WTC11 (cell line): ENCODE data around the gene KDM4C. TPM values are rescaled to one million over a fixed set of nuclear protein-coding genes. Genes with fewer than 3 reads are reported as not detected.

ENCODE experiments used
- ATAC-seq: fragments of 200-7000 bp; cut with Tn5 transposase; 2 replicates; pipeline ENCODE4 v1.10.0; 2021; ENCODE audit warnings: mild to moderate bottlenecking, moderate library complexity
- CTCF ChIA-PET: fragments of 300-600 bp; sonication (Branson Sonifier 250); formaldehyde crosslinking; loops from one replicate; lab custom pipeline; 2021; ENCODE audit warnings: antibody characterized with exemption; lab: Charles Lee
- POLR2A ChIA-PET: fragments of 350-600 bp; sonication (Branson Sonifier 250); formaldehyde crosslinking; loops from one replicate; lab custom pipeline; 2021; ENCODE audit warnings: antibody characterized with exemption; lab: Charles Lee
- DNase-seq: peaks from one replicate; pipeline ENCODE4 v3.0.0; 2021; ENCODE audit warnings: low spot score
- H3K27ac Mint-ChIP-seq: 2 replicates; pipeline ENCODE4 v1.8.0; 2021; ENCODE audit warnings: mixed read lengths
- H3K27me3 Mint-ChIP-seq: 2 replicates; pipeline ENCODE4 v1.8.0; 2021; ENCODE audit warnings: low read depth, mild to moderate bottlenecking, moderate library complexity, mixed read lengths
- H3K36me3 Mint-ChIP-seq: 2 replicates; pipeline ENCODE4 v1.8.0; 2021; ENCODE audit warnings: mixed read lengths
- H3K4me1 Mint-ChIP-seq: 2 replicates; pipeline ENCODE4 v1.8.0; 2022; ENCODE audit warnings: mixed read lengths
- H3K4me3 Mint-ChIP-seq: 2 replicates; pipeline ENCODE4 v1.8.0; 2021; ENCODE audit warnings: mild to moderate bottlenecking, moderate library complexity, mixed read lengths
- H3K9me3 Mint-ChIP-seq: 2 replicates; pipeline ENCODE4 v1.8.0; 2021; ENCODE audit warnings: mixed read lengths
- ATF1 ChIP-seq: sonication (generic); formaldehyde crosslinking; IDR thresholded peaks from 2 replicates; pipeline ENCODE4 v1.8.1; 2023; ENCODE audit warnings: mild to moderate bottlenecking, moderate library complexity, missing genetic modification reagents
- GABPB1 ChIP-seq: sonication (generic); formaldehyde crosslinking; IDR thresholded peaks from 2 replicates; pipeline ENCODE4 v1.8.1; 2023; ENCODE audit warnings: mild to moderate bottlenecking, missing genetic modification reagents
- GRHL2 ChIP-seq: fragments of 250-450 bp; sonication (Bioruptor Pico); IDR thresholded peaks from 2 replicates; pipeline ENCODE4 v1.8.0; 2022; ENCODE audit warnings: mild to moderate bottlenecking, moderate library complexity; ENCODE audit not compliant: insufficient replicate concordance, severe bottlenecking
- GTF2I ChIP-seq: fragments of 250-450 bp; sonication (Bioruptor Pico); conservative IDR thresholded peaks from 2 replicates; pipeline ENCODE4 v1.4.0; 2021; ENCODE audit warnings: mild to moderate bottlenecking
- IRF1 ChIP-seq: sonication (generic); formaldehyde crosslinking; IDR thresholded peaks from 2 replicates; pipeline ENCODE4 v1.8.0; 2023; ENCODE audit warnings: missing genetic modification reagents
- IRF2 ChIP-seq: sonication (generic); formaldehyde crosslinking; IDR thresholded peaks from 2 replicates; pipeline ENCODE4 v1.8.0; 2022; ENCODE audit warnings: low read depth, missing genetic modification reagents, borderline replicate concordance
- JUN ChIP-seq: sonication (generic); formaldehyde crosslinking; IDR thresholded peaks from 2 replicates; pipeline ENCODE4 v1.8.0; 2023; ENCODE audit warnings: mild to moderate bottlenecking, missing genetic modification reagents
- OVOL2 ChIP-seq: fragments of 250-450 bp; sonication (Bioruptor Pico); IDR thresholded peaks from 2 replicates; pipeline ENCODE4 v1.9.0; 2021; ENCODE audit warnings: mild to moderate bottlenecking, borderline replicate concordance
- RELA ChIP-seq: sonication (generic); formaldehyde crosslinking; IDR thresholded peaks from 2 replicates; pipeline ENCODE4 v1.8.1; 2022; ENCODE audit warnings: missing genetic modification reagents, mild to moderate bottlenecking, borderline replicate concordance
- TEAD1 ChIP-seq: sonication (generic); formaldehyde crosslinking; IDR thresholded peaks from 2 replicates; pipeline ENCODE4 v1.8.0; 2022; ENCODE audit warnings: mild to moderate bottlenecking, missing genetic modification reagents
- TEAD4 ChIP-seq: sonication (generic); formaldehyde crosslinking; IDR thresholded peaks from 2 replicates; pipeline ENCODE4 v1.8.0; 2022; ENCODE audit warnings: mild to moderate bottlenecking, missing genetic modification reagents
- ZNF219 ChIP-seq: sonication (generic); formaldehyde crosslinking; IDR thresholded peaks from 2 replicates; pipeline ENCODE4 v1.8.0; 2023; ENCODE audit warnings: missing genetic modification reagents, mild to moderate bottlenecking, borderline replicate concordance
- ZNF532 ChIP-seq: fragments of 250-450 bp; sonication (Bioruptor Pico); IDR thresholded peaks from 2 replicates; pipeline ENCODE4 v1.9.0; 2021; ENCODE audit warnings: mild to moderate bottlenecking, borderline replicate concordance
- total RNA-seq: library from RNA; stranded (reverse); gene quantifications from 3 replicates; pipeline ENCODE4 v1.2.3, GENCODE V29; 2021
- TF ChIP-seq, protein P1 (sequence below): sonication (generic); formaldehyde crosslinking; IDR thresholded peaks from 2 replicates; pipeline ENCODE4 v1.8.1; 2023; ENCODE audit warnings: mild to moderate bottlenecking, missing genetic modification reagents, moderate library complexity
- TF ChIP-seq, protein P2 (sequence below): sonication (generic); formaldehyde crosslinking; IDR thresholded peaks from 2 replicates; pipeline ENCODE4 v1.8.1; 2023; ENCODE audit warnings: mild to moderate bottlenecking, missing genetic modification reagents, moderate library complexity
- TF ChIP-seq, protein P3 (sequence below): sonication (generic); formaldehyde crosslinking; IDR thresholded peaks from 2 replicates; pipeline ENCODE4 v1.8.0; 2023; ENCODE audit warnings: mild to moderate bottlenecking, missing genetic modification reagents
- TF ChIP-seq, protein P4 (sequence below): fragments of 250-450 bp; sonication (Bioruptor Pico); conservative IDR thresholded peaks from 2 replicates; pipeline ENCODE4 v1.9.0; 2021; ENCODE audit warnings: mild to moderate bottlenecking
- TF ChIP-seq, protein P5 (sequence below): sonication (generic); formaldehyde crosslinking; IDR thresholded peaks from 2 replicates; pipeline ENCODE4 v1.8.0; 2022; ENCODE audit warnings: mild to moderate bottlenecking, missing genetic modification reagents
- TF ChIP-seq, protein P6 (sequence below): sonication (generic); formaldehyde crosslinking; IDR thresholded peaks from 2 replicates; pipeline ENCODE4 v1.8.1; 2023; ENCODE audit warnings: mild to moderate bottlenecking, moderate library complexity, missing genetic modification reagents

Gene KDM4C
- total RNA-seq, 1 experiment from 2014 or later, result 29.2 TPM

DNA sequence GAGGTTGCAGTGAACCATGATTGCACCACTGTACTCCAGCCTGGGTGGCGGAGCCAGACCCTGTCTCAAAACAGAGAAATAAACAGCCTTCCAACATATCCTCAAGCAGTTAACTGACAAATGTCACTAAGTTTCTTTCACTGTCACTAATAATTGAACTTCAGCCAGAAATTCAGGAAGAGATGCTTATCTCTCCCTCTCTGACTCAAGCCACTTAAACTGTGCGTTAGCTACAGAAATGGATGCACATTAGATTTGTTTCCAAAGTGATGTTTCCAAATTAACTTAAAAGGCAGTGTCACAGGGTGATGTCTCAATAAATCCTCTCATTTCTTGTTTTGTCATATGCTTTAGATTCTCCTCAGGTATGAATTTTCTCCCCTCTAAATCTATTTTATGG lies 164.9 kb downstream of the KDM4C start (continued):
- TF ChIP-seq, protein P1, sequence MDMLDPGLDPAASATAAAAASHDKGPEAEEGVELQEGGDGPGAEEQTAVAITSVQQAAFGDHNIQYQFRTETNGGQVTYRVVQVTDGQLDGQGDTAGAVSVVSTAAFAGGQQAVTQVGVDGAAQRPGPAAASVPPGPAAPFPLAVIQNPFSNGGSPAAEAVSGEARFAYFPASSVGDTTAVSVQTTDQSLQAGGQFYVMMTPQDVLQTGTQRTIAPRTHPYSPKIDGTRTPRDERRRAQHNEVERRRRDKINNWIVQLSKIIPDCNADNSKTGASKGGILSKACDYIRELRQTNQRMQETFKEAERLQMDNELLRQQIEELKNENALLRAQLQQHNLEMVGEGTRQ, result no peak
- TF ChIP-seq ZNF219 (CRISPR knock-in tag), result no peak
- TF ChIP-seq, protein P2, sequence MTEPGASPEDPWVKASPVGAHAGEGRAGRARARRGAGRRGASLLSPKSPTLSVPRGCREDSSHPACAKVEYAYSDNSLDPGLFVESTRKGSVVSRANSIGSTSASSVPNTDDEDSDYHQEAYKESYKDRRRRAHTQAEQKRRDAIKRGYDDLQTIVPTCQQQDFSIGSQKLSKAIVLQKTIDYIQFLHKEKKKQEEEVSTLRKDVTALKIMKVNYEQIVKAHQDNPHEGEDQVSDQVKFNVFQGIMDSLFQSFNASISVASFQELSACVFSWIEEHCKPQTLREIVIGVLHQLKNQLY (CRISPR knock-in tag), result no peak
- TF ChIP-seq, protein P3, sequence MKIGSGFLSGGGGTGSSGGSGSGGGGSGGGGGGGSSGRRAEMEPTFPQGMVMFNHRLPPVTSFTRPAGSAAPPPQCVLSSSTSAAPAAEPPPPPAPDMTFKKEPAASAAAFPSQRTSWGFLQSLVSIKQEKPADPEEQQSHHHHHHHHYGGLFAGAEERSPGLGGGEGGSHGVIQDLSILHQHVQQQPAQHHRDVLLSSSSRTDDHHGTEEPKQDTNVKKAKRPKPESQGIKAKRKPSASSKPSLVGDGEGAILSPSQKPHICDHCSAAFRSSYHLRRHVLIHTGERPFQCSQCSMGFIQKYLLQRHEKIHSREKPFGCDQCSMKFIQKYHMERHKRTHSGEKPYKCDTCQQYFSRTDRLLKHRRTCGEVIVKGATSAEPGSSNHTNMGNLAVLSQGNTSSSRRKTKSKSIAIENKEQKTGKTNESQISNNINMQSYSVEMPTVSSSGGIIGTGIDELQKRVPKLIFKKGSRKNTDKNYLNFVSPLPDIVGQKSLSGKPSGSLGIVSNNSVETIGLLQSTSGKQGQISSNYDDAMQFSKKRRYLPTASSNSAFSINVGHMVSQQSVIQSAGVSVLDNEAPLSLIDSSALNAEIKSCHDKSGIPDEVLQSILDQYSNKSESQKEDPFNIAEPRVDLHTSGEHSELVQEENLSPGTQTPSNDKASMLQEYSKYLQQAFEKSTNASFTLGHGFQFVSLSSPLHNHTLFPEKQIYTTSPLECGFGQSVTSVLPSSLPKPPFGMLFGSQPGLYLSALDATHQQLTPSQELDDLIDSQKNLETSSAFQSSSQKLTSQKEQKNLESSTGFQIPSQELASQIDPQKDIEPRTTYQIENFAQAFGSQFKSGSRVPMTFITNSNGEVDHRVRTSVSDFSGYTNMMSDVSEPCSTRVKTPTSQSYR (CRISPR knock-in tag), result no peak

DNA sequence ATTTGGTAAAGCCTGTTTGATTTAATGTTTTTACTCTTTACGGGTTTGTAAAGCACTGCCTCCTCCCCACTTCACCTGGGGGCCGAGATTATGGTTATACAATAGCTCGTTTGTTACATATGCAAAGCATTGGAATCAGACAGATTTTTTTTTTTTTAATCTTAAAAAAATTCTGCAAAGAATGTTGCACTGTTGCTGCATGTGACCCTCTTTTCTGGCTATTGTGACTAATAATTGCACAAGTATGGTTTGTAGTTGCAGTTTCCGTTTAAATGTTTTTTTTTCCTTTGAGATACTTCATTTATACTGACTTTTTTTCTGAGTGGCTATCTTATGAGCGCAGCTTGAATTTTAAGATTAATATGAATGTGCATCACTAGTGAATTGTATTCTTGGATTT lies 165.3 kb downstream of the KDM4C start:
- Mint-ChIP-seq H3K27me3 (no peaks in the 10 kb centered on the region), H3K27ac (peak overlapping the region; percentile 1; the same call in 1 of the 2 replicates), H3K36me3 (peaks cover 15% of the 10 kb centered on the region), H3K9me3 (peaks cover 10% of the 10 kb centered on the region), H3K4me3 (no peak overlapping the region), H3K4me1 (peaks cover 29% of the 10 kb centered on the region)
- ATAC-seq (no peak), DNase-seq (no peak)
- POLR2A ChIA-PET, result no interaction called here
- TF ChIP-seq GTF2I (CRISPR knock-in tag) (no peak), TEAD4 (no peak), IRF2 (no peak), OVOL2 (CRISPR knock-in tag) (no peak), ZNF532 (CRISPR knock-in tag) (no peak), RELA (CRISPR knock-in tag) (no peak), GRHL2 (CRISPR knock-in tag) (no peak), GABPB1 (CRISPR knock-in tag) (no peak), JUN (CRISPR knock-in tag) (no peak), ATF1 (CRISPR knock-in tag) (no peak), IRF1 (CRISPR knock-in tag) (no peak), ZNF219 (CRISPR knock-in tag) (no peak), TEAD1 (CRISPR knock-in tag) (no peak)
- TF ChIP-seq, protein P4, sequence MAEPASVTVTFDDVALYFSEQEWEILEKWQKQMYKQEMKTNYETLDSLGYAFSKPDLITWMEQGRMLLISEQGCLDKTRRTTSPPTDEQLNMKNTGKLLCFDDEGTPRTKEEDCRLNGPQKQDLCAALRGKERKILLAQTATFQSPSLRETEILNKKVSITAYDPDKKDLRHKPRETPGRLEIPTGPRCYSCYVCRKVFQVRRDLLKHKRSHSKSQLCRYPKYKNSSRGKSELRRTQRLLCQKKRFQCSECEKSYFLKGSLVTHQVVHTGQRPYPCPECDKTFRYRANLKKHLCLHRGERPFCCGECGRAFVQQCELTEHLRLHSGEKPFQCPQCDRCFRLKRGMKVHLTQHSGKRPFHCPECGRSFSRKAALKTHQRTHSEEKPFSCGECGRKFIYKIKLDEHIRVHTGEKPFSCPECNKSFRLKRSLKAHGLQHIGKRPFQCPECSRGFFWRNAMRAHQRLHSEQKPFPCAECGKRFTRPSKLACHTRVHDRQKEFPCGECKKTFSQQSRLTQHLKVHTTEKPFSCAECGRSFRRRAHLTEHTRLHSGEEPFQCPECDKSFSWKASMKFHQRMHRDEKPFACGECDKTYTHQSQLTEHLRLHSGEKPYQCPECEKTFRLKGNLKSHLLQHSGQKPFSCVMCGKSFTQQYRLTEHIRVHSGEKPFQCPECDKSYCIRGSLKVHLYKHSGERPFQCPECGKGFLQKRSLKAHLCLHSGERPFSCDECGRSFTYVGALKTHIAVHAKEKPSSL (CRISPR knock-in tag), result no peak
- TF ChIP-seq, protein P5, sequence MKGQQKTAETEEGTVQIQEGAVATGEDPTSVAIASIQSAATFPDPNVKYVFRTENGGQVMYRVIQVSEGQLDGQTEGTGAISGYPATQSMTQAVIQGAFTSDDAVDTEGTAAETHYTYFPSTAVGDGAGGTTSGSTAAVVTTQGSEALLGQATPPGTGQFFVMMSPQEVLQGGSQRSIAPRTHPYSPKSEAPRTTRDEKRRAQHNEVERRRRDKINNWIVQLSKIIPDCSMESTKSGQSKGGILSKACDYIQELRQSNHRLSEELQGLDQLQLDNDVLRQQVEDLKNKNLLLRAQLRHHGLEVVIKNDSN (CRISPR knock-in tag), result no peak
- TF ChIP-seq, protein P6, sequence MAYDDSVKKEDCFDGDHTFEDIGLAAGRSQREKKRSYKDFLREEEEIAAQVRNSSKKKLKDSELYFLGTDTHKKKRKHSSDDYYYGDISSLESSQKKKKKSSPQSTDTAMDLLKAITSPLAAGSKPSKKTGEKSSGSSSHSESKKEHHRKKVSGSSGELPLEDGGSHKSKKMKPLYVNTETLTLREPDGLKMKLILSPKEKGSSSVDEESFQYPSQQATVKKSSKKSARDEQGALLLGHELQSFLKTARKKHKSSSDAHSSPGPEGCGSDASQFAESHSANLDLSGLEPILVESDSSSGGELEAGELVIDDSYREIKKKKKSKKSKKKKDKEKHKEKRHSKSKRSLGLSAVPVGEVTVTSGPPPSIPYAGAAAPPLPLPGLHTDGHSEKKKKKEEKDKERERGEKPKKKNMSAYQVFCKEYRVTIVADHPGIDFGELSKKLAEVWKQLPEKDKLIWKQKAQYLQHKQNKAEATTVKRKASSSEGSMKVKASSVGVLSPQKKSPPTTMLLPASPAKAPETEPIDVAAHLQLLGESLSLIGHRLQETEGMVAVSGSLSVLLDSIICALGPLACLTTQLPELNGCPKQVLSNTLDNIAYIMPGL (CRISPR knock-in tag), result no peak
- CTCF ChIA-PET, result no interaction called here
